Right lobe of liver (tissue), 6 donors: ENCODE results near the gene ZBBX. TPM values are rescaled to one million over a fixed set of nuclear protein-coding genes. Genes with fewer than 3 reads are reported as not detected.

ENCODE experiments used
- ATAC-seq, 4 donors: fragments of 200-7000 bp; cut with Tn5 transposase; one replicate each; pipeline ENCODE4 v1.9.1; 2020; ENCODE audit warnings: mild to moderate bottlenecking in 4 of 4, moderate library complexity in 4 of 4
- DNase-seq, 3 donors: peaks; one replicate each; pipeline ENCODE4 v3.0.0-alpha.2; 2020
- H3K27ac ChIP-seq, 3 donors: fragments of 200-600 bp; one replicate each; pipeline ENCODE4 v1.8.0; 2022
- H3K27me3 ChIP-seq, 2 donors: fragments of 200-600 bp; one replicate each; pipeline ENCODE4 v1.8.0; 2022
- H3K36me3 ChIP-seq, 4 donors: fragments of 200-600 bp; sonication (generic) in 1 of 4; one replicate each; pipeline versions ENCODE4 v1.5.1 to v1.8.0; 2017 to 2022; ENCODE audit warnings: control low read depth in 1 of 4
- H3K4me1 ChIP-seq, 4 donors: fragments of 200-600 bp; sonication (generic) in 1 of 4; one replicate each; pipeline versions ENCODE4 v1.5.1 to v1.8.0; 2017 to 2022; ENCODE audit warnings: control low read depth in 1 of 4
- H3K4me3 ChIP-seq, 3 donors: fragments of 200-600 bp; one replicate each; pipeline ENCODE4 v1.8.0; 2022
- H3K9me3 ChIP-seq, 4 donors: fragments of 200-600 bp; sonication (generic) in 1 of 4; one replicate each; pipeline versions ENCODE4 v1.5.1 to v1.8.0; 2017 to 2022; ENCODE audit warnings: control low read depth in 1 of 4
- CTCF ChIP-seq, 4 donors: fragments of 200-600 bp in 3 of 4; fragments of 450-650 bp in 1 of 4; IDR thresholded peaks; one replicate each; pipeline versions ENCODE4 v1.5.1 to v1.8.0; 2016 to 2022; ENCODE audit warnings: antibody characterized with exemption in 4 of 4, mild to moderate bottlenecking in 2 of 4
- POLR2A ChIP-seq: fragments of 450-650 bp; IDR thresholded peaks from one replicate; pipeline ENCODE4 v1.6.1; 2017; ENCODE audit warnings: antibody characterized with exemption, mild to moderate bottlenecking
- WGBS: methylation state at CpG from one replicate; pipeline ENCODE4 v1.1.6; 2018; ENCODE audit warnings: low coverage, low lambda C conversion rate; ENCODE audit not compliant: insufficient coverage; ENCODE audit errors: missing lambda C conversion rate; 5-methylcytosine and 5-hydroxymethylcytosine counted together
- intact Hi-C, 2 donors: fragments of 100-400 bp; cut with DNase I; formaldehyde crosslinking; loops; one replicate each; pipeline versions ENCODE4 v1.11.2 to v1.14.1; 2022
- total RNA-seq, 6 experiments: library from RNA; depleted of rRNA in 2 of 6; stranded (reverse); fragments of >200 nt in 2 of 6; fragmentation: NEBNext Ultra II Directional in 3 of 6; extraction: Animal tissue kit (Norgen Biotek cat#: 25700) in 3 of 6; gene quantifications; one replicate each; pipeline versions ENCODE4 v1.1.0 to v1.2.4, GENCODE V29; 2016 to 2023
- donor health status: DM: no; HTN: yes; CAD: no.
- donor health status: DM: no; HTN: no; CAD: no.
- donor health status: DM: no; HTN: no; CAD: no.
- donor health status: DM: no; HTN: yes; CAD: no.
- donor health status: DM: no; HTN: yes; CAD: no.

ZBBX gene
- total RNA-seq, 6 experiments from 2014 or later, result not detected

GRCh38 chr3:167203062-167203461 is 177.0 kb downstream of the ZBBX start:
- intact Hi-C loops, result no loop called here
- no peaks in the 10 kb centered on the region for H3K4me1 ChIP-seq
- no peaks in the 10 kb centered on the region for H3K36me3 ChIP-seq
- no peaks in the 10 kb centered on the region for H3K9me3 ChIP-seq
- no peak for DNase-seq
- TF ChIP-seq POLR2A (no peak), CTCF (IDR thresholded peaks at IDR 0.05) (no peak)
- 38% methylated on average over 1 of the region's 1 CpG for WGBS
- no peak for ATAC-seq
- no peak overlapping the region for H3K27ac ChIP-seq
- H3K4me3 ChIP-seq, result no peak overlapping the region
- no peaks in the 10 kb centered on the region for H3K27me3 ChIP-seq

GRCh38 chr3:167198949-167199600 is 181.0 kb downstream of the ZBBX start:
- no peak for TF ChIP-seq POLR2A
- WGBS, result 50% methylated on average over 1 of the region's 1 CpG
- Histone ChIP-seq H3K27ac (no peak overlapping the region), H3K4me1 (no peaks in the 10 kb centered on the region), H3K4me3 (no peak overlapping the region), H3K9me3 (no peaks in the 10 kb centered on the region), H3K27me3 (no peaks in the 10 kb centered on the region), H3K36me3 (no peaks in the 10 kb centered on the region)
- intact Hi-C loops, result no loop called here
- ATAC-seq (no peak), DNase-seq (no peak)

Other genes starting within 250 kb of the ZBBX start
- not detected for gene SERPINI2, start 93.7 kb upstream of the ZBBX start, total RNA-seq